HG03108 (cell line): ENCODE data around the gene MOCS1.

ENCODE experiments used
- ATAC-seq: cut with Tn5 transposase; IDR thresholded peaks from one replicate; pipeline ENCODE4 v1.9.1; 2021; ENCODE audit warnings: moderate library complexity; ENCODE audit not compliant: unreplicated experiment

Gene MOCS1

DNA sequence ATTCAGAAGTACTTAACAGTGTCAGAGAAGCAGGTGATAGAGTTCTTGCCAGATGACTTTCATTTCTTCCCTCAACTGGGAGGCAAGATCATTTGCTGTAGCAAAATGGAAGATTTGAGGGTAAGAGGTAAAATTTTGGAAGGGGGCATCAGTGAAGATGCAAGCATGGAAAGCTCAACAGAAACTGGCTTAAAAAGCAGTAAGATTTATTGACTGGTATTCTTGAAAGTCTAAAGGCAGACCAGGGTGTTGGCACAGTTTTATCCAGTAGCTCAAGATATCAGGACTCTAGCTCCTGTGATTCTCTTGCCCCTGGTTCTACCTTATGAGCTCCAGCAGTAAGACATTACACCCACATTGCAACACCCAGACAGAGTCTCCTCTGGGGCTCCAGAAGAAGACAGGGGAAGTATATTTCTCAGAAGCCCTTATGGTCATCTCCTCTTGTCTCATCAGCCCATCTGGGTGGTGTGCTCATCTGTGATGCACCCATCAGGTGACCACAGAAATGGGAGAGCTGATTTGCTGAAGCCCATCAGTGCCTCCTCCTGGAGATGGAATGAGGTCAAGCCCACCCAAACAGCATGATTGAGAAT is 16.0 kb upstream of the MOCS1 start:
- no peak for ATAC-seq

DNA sequence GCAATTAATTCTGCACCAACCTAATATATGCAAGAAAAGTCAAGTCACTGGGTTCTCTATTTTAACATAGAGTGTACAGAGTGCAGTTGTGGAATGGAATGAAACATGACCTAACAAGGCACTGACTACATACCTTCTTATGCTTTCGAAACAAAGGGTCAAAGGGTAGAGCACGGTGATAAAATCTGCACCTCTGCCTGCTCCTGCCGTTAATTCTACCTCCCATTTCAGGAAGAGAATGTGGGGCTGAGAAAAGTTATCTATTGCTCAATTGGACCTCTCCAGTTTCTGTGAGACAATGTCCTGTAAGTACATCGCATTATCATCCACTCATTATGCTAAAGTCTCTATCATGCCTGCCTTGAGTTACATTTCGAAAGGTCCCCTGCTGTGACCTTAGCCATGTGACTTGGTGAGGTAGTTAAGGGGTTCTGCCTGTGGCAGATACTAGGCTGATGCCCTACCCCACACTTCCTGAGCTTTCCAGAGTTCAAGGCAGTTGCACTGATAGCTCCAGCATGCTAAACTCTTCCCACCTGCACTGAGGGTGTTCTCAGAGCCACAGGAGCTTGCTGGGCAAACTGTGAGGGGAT is 14.0 kb upstream of the MOCS1 start:
- ATAC-seq: no peak

DNA sequence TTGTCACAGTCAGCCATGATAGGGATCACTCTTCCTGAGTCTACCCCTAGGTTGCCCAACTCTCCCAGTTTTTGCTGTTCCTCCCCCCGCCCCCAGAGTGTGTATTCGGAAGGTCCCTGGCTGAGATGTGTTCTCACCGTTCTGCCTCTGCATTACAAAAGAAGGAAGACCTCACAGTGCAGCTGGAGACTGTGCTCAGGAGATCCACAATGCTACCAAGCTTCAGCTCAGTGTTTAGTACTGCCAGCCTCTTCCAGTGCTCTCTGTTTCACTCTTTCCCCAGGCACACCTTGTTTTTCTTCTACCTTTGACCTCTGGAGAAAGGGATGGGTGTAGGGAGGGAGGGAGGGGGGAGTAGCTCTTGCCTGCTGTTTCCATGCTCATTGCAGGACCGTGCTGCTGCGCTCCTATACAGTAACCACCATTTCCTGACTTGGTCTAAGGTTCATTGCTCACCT is 13.4 kb upstream of the MOCS1 start:
- no peak for ATAC-seq

DNA sequence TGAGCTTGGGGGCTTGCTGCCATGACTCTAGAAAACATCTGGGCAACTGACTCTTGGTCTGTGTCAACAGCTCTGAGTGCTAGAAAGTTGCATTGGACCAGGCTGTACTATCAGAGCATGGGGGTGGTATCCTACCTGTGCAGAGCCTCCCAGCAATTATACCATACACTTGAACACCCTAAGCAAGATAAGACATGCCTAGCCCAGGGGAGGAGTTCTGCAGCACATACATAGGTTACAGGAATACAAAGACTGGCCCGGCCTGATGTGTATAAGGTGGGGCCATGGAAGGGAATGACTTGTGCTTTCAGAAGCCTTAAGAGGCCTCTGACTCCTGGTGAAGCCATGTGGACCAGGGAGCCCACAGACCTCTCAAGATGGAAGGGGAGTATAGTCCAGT is 11.4 kb upstream of the MOCS1 start:
- no peak for ATAC-seq

DNA sequence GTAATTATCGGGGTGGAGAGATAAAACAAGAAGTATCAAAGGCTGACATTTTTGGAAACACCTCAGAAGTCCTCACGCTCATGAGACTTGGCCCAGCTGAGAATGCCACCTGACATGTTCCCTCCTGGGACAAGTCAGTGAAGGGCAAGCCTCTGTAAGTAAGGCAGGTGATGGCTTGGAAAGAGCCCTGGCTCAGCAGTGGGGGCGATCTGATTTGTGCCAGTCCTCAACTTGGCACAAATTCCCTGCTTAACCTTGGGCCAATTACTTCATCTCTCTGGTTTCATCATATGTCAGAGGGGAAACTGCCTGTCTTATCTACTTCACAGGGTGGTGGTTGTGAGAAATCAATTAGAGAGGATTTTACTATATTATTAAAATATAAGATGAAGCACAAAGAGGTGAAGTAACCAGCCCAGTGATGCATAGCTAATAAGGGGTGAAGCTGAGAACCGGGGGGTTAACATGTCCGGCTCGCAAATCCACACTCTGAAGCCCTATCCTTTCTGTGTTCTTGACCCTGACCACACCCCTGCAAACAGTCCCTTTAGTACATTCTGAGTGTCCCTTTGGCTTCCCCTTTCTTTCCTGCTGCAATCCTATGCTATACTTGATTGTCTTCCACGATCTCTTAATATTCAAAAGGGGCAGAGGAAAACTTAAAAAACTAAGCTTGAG is 8.8 kb upstream of the MOCS1 start:
- ATAC-seq: no peak

DNA sequence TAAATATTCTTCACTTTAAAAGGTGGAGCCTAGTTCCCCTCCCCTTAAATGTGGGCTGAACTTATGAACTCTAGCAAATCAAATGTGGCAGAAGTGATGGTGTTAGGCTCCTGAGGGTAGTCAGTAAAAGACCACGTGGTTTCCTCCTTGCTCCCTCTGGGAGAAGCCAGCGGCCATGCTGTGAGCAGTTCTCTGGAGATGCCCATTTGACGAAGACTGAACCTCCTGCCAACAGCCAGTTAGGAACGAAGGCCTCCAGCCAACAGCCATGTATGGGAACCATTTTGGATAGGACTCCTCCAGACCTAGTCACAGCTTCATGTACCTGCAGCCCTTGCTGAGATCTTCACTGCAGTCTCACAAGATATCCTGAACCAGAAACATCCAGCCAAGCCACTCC is 7.6 kb upstream of the MOCS1 start:
- no peak for ATAC-seq

DNA sequence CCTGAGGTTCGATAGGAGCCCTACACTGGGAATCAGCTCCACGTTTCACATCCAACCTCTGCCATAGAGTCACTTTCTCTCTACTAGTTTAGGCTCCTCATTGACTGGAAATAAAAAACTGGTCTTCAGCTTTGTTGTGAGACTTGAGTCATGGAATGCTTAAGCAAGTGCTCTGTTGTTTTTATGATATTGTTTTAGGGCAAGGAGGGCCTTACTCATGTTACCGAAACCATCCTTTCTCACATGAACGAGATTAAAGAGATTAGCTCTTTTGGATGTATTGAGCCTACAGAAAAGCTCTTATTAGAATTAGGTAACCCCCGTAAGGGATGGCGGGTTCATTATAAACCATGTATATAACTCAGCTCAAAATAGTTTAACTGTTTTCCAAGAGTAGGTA is 6.9 kb upstream of the MOCS1 start:
- ATAC-seq: no peak

DNA sequence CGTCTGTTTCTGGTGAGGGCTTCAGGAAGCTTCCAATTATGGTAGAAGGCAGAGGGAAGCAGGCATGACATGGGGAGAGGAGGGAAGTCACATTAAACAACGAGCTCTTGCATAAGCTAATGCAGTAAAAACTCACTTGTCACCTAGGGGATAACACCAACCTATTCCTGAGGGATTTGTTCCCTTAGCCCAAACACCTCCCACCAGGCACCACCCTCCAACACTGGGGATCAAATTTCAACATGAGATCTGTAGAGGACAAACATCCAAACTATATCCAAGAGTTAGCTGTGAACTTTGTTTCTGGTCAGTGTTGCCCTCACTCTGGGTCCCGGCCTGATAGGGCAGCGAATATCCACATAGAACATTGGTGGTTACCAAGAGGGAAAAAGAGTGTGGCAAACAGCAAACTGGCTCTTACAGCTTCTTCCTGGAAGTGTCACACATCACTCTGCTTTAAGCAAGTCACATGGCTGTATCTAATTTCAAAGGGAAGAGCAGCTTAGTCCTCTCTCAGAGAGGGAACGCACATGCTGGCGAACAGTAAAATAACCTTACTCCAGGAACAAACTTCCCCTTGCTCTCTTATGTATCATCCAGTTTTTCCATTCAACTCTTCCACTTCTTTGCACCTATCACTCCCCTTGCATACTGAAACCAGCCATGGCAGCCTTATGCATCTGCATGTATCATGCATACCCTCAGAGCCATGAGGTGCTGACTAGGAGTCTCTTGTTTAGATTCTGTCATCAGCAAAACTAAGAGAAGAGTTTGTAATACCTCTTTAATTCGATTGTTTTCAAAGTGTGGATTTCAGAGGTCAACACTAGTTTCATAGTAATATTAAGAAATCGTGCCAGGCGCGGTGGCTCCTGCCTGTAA is 4.8 kb upstream of the MOCS1 start:
- ATAC-seq: no peak

DNA sequence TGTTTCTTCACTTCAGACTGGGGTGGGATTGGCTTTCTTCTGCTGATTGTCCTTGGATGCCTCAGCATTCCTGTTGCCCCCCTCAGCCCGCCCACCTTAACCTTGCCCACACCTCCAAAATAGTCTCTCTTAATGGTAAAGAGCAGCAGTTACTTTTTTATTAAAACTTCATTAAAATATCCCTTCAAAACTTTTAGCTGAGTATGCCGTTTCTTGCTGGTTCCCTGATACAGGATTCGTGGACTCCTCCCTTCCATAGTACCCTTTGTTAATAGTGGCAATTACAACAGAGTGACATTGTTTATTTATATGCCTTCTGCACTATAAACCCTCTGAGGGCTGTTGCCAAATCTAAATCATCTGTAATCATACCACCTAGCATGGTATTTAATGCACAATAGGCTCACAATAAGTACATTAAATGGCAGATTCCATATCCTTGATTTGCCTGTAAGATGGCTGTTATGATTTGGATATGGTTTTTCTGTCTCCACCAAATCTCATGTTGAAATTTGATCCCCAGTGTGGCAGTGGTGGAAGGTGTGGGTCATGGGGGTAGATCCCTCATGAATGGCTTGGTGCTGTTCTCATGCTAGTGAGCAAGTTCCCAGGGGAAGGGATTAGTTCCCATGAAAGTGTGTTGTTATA is 3.5 kb upstream of the MOCS1 start:
- ATAC-seq: no peak

DNA sequence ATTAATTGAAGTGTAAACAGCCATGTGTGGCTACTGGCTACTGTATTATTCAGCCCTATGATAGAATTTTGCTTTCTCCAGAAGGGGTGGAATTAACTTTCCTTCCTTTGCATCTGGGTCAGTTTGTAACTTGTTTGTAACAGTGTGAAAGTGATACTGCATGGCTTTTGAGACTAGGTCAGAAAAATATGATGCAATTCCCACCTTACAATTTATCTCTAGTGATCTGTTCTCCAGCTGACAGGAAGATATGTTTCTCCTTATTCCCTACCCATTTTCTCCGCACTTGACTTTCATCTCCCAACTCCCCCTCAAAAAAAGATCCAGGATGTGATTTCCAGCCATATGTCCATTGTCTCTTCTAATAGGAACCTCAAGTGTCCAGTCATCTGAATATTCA is 2.6 kb upstream of the MOCS1 start:
- ATAC-seq: no peak

DNA sequence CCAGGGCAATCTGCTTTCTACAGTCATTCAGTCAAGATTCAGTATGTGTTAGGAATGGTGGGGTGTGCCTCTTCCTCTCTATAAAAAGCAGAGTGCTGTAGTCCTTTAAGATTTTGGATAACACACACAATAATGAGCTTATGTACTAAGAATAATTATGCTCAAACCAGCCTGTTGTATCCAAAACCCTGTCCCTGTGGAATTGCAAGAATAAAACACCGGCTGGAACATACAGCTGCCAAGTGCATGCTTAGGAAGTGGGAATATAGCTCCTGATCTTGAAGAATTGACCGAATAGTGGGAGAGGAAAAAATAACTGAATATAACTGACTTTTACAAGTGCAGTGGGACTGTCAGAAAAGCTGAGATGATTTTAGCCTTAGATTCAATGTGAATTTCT is 979 bp upstream of the MOCS1 start:
- no peak for ATAC-seq

DNA sequence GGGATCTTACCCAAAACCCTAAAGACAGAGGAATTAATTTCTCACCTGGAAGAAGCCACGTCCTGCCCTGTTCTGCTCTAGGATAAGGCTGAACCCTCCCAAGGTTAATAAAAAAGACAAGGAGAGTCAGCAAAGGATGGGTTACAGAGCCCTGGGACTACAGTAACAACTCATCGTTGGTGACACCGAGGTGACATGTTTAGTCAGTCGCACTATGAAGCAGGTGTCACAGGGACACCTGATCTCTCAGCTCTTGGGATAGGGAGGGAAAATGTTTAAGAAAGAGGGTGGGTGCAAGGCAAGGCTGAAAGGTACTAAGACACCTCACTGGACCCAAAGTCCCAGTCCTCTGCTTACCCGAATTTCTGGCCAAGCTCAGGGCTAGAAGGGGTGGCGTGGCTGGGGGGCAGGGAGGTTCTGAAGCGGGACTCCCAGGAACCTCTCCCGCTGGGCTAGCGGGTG is 562 bp downstream of the MOCS1 start:
- no peak for ATAC-seq

DNA sequence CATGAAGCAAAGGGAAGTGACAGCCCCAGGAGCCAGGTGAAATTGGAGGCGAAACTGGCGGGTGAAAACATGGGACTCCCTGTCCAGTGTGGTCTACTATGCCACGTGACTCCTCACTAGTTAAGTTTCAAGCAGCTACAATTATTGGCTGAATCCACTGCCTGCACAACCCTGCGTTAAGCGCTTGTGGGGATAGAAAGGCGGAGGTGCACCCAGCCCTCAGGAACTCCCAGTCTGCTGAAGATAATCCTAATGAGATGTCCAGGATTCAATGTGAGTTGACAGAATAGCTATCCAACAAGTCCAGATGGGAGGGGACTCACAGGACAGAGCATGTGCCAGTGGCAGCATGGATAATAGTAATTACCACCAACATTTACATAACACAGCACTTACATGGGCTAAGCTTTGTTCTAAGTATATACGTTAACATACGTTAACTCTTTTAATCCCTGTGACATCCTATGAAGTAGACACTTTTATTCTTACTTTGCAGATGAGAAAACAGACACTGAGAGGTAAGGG is 1.8 kb downstream of the MOCS1 start:
- no peak for ATAC-seq

DNA sequence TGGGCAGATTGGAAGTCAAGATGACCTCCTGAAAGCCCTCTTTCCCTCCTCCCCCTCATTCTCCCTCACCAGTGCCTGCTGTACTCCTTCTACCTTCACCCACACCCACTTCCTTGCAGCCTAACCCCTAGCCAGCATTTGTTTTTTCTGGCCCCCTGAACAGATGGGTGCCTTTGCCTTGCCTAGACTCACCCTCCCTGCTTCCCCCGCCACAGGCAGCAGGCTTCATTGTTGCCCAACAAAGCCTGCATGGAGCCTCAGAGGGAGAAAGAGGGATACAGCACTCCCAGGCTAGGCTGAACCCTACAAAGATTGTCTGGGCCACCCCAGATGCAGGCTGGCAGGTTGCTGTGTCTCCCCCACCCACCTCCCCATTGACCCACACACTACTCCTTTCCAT is 2.7 kb downstream of the MOCS1 start:
- ATAC-seq: no peak

DNA sequence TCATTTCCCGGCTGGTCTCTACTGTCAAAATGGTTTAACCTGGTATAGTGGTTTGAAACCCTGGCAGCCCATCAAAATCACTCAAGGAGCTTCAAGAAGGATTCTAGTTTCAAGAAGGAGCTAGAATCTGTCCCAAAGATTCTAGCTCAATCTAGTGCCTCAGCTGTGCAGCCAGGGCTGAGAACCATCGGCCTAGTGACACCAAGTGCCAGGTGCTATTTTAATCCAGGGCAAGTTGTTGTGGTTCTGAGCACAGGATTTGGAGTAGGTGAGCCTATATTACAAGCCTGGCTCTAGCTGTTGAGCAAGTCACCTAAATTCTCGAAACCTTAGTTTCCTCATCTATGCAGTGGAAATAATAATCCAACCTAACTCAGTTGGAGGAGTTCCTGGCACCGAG is 3.7 kb downstream of the MOCS1 start:
- ATAC-seq: no peak

DNA sequence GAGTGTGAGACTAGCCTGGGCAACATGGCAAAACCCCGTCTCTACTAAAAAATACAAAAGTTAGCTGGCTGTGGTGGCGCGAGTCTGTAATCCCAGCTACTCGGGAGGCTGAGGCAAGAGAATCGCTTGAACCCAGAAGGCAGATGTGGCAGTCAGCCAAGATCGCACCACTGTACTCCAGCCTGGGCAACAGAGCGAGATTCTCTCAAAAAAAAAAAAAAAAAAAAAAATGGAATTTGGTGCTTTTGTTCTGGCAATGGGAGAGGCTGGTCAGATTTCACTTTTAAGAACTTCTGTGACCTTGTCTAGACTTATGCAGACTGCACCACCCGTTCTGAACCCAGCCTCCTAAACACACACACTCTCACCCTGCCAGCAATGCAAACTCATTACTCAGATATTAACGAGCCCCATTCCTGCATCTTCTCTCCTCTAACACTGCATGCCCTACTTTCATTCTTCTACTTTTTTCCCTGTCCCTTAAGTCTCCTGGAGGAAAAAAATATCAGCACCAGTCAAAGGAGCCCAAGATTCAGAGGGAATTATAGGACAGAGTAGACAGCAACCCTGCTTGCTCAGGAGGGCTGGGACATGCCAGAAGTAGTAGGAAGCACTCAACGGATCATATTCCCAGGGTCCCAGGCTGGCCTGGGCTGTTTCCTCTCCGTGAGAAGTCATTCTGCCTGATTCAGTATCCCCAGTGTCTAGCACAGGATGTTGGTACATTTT is 4.4 kb downstream of the MOCS1 start:
- ATAC-seq: no peak

DNA sequence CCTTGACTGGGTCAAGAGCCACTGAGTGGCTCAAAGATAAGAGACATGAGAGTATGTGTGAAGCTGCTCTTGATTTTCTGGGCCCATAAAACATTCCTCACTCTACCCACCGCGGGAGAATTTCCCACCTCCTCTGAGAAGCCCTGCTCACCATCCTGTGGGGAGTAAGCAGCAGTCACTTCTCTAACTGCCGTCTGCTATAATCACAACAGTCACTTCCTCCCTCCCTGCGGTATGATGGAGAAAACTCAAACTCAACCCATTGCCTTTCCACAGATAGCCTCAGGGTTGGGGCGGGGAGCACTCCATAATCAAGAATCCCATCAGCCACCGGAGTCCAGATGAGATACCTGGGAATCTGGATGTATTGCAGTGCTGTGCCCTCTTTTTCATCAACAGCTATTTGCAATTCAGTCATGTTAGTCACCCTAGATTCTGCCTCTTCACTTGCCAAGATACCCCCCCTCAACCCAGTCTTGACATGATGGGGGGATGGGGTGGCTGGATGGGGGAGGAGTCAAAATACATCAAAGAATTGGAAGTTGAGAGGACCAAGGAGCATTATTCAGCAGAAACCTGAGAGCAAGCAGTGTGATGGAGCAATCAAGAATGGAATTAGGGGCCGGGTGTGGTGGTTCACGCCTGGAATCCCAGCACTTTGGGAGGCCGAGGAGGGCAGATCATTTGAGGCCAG is 5.1 kb downstream of the MOCS1 start:
- no peak for ATAC-seq

DNA sequence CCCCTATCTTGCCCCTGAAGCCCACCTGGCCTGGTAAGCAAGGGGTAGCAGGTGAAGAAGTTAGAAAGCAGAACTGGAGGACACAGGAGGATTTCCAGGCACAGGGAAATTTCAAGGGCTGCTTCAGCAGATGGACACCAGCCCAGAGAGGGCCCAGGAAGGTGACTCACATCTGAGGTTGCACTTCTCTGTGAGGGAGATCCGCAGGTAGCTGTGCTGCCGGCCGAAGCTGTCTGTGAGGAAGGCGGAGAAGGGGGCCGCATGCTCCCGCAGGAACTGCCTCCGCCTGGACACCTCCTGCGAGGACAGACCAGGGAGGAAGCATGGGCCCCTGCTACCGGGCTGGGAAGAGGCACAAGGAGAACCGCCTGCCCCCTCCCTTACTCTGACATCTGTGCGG is 7.1 kb downstream of the MOCS1 start:
- no peak for ATAC-seq

DNA sequence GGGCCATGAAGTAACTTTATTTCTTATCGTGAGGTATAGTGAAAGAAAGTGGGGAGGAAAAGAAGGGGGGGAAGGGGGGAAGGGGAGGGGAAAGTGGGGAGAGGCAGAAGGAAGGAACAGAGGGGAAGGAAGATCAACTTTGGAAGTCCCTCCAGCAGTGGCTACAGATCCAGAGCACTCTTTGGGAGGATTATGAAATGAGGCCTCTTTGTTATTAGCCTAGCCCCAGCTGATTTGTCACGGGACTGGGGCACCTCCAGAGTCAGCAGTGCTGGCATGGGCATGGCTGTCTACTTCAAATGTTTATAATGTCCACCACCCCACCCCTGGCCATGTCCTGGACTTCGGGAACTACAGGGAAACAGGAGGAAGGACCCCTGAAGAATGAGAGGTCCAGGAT is 7.6 kb downstream of the MOCS1 start:
- no peak for ATAC-seq

DNA sequence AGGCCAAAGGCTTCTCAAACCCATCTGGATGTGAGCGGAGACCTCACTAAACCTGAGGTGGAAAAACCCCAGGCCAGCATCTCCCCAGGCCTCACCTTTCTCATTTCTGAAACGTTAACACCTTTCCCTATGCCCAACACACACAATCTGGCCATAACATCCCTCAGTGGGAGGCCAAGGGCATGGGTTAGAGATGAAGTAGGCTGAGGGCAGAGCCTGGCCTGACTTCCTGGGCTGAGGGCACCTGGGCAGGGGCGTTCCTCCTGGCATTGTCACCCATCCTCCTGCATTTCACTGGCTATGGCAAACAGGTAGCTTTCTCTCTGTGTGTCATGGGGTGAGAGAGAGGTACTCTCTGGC is 8.4 kb downstream of the MOCS1 start:
- ATAC-seq: no peak
